Measurements from ENCODE around the gene ZBTB3. TPM values are rescaled to one million over a fixed set of nuclear protein-coding genes. Genes with fewer than 3 reads are reported as not detected.
A peak's percentile ranks its signal among the peaks of the same experiment; 100 is the strongest.

The ZBTB3 gene
- total RNA-seq, 1 donor from 2014 or later: 16.1 TPM

GRCh38 chr11:62712861-62713260 lies 41.1 kb downstream of the ZBTB3 start:
- Mint-ChIP-seq H3K36me3 (ENCODE audit: low read depth) (peaks cover 26% of the 10 kb centered on the region), H3K9me3 (no peaks in the 10 kb centered on the region), H3K4me3 (no peak overlapping the region), H3K27me3 (ENCODE audit: low read depth) (peaks cover 4% of the 10 kb centered on the region), H3K4me1 (peaks cover 24% of the 10 kb centered on the region), H3K27ac (ENCODE audit: unreplicated experiment) (no peak overlapping the region)
- DNase-seq (ENCODE audit: low read depth, low spot score): no peak
- TF ChIP-seq CTCF (conservative IDR thresholded peaks at IDR 0.05): no peak

- Mint-ChIP-seq H3K27ac (ENCODE audit: unreplicated experiment) (no peak overlapping the region), H3K4me3 (peak overlapping the region; percentile 63)
Observed at GRCh38 chr11:62712276-62712812, 41.6 kb downstream of the ZBTB3 start.

GRCh38 chr11:62710001-62710345 lies 44.0 kb downstream of the ZBTB3 start:
- DNase-seq (ENCODE audit: low read depth, low spot score): peak; percentile 26
- H3K27ac Mint-ChIP-seq (ENCODE audit: unreplicated experiment): peak overlapping the region; percentile 99
- TF ChIP-seq CTCF (conservative IDR thresholded peaks at IDR 0.05): no peak
- no peaks in the 10 kb centered on the region for H3K9me3 Mint-ChIP-seq
- H3K4me3 Mint-ChIP-seq: peak overlapping the region; percentile 92
- H3K4me1 Mint-ChIP-seq: peaks cover 50% of the 10 kb centered on the region
- H3K27me3 Mint-ChIP-seq (ENCODE audit: low read depth): peaks cover 10% of the 10 kb centered on the region
- peaks cover 13% of the 10 kb centered on the region for H3K36me3 Mint-ChIP-seq (ENCODE audit: low read depth)

More at GRCh38 chr11:62712276-62712812, 41.6 kb downstream of the ZBTB3 start:
- peaks cover 5% of the 10 kb centered on the region for H3K27me3 Mint-ChIP-seq (ENCODE audit: low read depth)
- TF ChIP-seq CTCF (conservative IDR thresholded peaks at IDR 0.05): no peak
- DNase-seq (ENCODE audit: low read depth, low spot score): no peak
- no peaks in the 10 kb centered on the region for H3K9me3 Mint-ChIP-seq
- peaks cover 25% of the 10 kb centered on the region for H3K36me3 Mint-ChIP-seq (ENCODE audit: low read depth)
- peaks cover 29% of the 10 kb centered on the region for H3K4me1 Mint-ChIP-seq

GRCh38 chr11:62709247-62710000 lies 44.5 kb downstream of the ZBTB3 start:
- peak; percentile 91 for DNase-seq (ENCODE audit: low read depth, low spot score)
- Mint-ChIP-seq H3K27me3 (ENCODE audit: low read depth) (peaks cover 10% of the 10 kb centered on the region), H3K9me3 (no peaks in the 10 kb centered on the region), H3K4me3 (peak overlapping the region; percentile 92), H3K36me3 (ENCODE audit: low read depth) (peaks cover 13% of the 10 kb centered on the region), H3K4me1 (peaks cover 51% of the 10 kb centered on the region), H3K27ac (ENCODE audit: unreplicated experiment) (peak overlapping the region; percentile 99)
- no peak for TF ChIP-seq CTCF (conservative IDR thresholded peaks at IDR 0.05)

GRCh38 chr11:62708793-62709192 lies 45.2 kb downstream of the ZBTB3 start:
- Mint-ChIP-seq H3K27ac (ENCODE audit: unreplicated experiment) (peak overlapping the region; percentile 97), H3K9me3 (no peaks in the 10 kb centered on the region), H3K27me3 (ENCODE audit: low read depth) (peaks cover 10% of the 10 kb centered on the region), H3K36me3 (ENCODE audit: low read depth) (peaks cover 13% of the 10 kb centered on the region), H3K4me3 (peak overlapping the region; percentile 92), H3K4me1 (peaks cover 51% of the 10 kb centered on the region)
- no peak for DNase-seq (ENCODE audit: low read depth, low spot score)
- no peak for TF ChIP-seq CTCF (conservative IDR thresholded peaks at IDR 0.05)
